WI38 (cell line): ENCODE measurements around the gene ARHGEF10L.

Experiments used
- H3K4me3 ChIP-seq: 2 replicates; pipeline ENCODE4 v1.5.1; 2011; ENCODE audit warnings: low read depth, mild to moderate bottlenecking, control low read depth, low read length
- CTCF ChIP-seq: IDR thresholded peaks from 2 replicates; pipeline ENCODE4 v1.5.1; 2012; ENCODE audit warnings: low read depth, mild to moderate bottlenecking, control low read depth, low read length

ARHGEF10L gene

GRCh38 chr1:17507915-17508314 lies 31.6 kb upstream of the ARHGEF10L start:
- no peak for TF ChIP-seq CTCF
- no peak overlapping the region for H3K4me3 ChIP-seq

- no peak overlapping the region for H3K4me3 ChIP-seq
- TF ChIP-seq CTCF: no peak
These were observed 30.1 kb upstream of the ARHGEF10L start for GRCh38 chr1:17509363-17509762.

- no peak overlapping the region for H3K4me3 ChIP-seq
- TF ChIP-seq CTCF: no peak
These were observed 29.4 kb upstream of the ARHGEF10L start for GRCh38 chr1:17510138-17510537.

- TF ChIP-seq CTCF: no peak
- H3K4me3 ChIP-seq: no peak overlapping the region
These were observed 28.3 kb upstream of the ARHGEF10L start for GRCh38 chr1:17511188-17511587.

- H3K4me3 ChIP-seq: no peak overlapping the region
- no peak for TF ChIP-seq CTCF
These were observed 26.4 kb upstream of the ARHGEF10L start for GRCh38 chr1:17513131-17513530.

GRCh38 chr1:17514776-17515175 lies 24.7 kb upstream of the ARHGEF10L start:
- no peak overlapping the region for H3K4me3 ChIP-seq
- no peak for TF ChIP-seq CTCF

GRCh38 chr1:17515902-17516301 lies 23.6 kb upstream of the ARHGEF10L start:
- TF ChIP-seq CTCF: no peak
- no peak overlapping the region for H3K4me3 ChIP-seq
